ENCODE data around the gene ATP9B.

ATP9B gene

DNA sequence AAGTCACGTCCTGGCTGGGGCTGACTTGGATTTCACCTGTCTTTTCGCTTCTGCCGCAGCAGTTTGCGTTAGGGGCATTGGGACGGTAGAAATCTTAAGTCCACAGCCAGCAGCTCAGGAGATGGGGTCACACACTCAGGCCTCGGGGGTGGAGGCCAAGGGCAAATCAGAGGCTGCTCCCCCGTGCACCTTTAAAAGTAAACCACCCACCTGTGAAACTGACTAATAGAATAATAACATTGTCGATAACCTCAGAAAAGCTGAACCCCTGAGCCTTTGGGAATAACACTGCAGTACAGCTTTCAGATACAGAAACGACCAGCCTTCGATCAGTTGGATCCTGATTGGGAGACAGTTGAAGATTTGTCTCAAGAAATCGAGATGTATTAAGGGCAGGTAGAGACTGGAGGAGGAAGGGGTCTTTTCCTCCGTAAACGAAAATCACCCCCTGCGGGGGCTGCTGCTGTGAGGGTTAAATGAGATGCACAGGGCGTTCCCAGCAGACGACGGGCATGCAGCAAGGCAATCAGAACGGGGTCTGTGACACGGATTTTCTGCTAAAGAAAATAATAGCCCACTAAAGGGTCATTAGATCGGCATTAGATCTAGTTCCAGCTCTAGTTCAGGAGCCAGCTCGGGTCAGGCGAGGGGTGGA lies 310.2 kb downstream of the ATP9B start:
- no peak for DNase-seq (ENCODE audit: low read depth in 2 of 2)

DNA sequence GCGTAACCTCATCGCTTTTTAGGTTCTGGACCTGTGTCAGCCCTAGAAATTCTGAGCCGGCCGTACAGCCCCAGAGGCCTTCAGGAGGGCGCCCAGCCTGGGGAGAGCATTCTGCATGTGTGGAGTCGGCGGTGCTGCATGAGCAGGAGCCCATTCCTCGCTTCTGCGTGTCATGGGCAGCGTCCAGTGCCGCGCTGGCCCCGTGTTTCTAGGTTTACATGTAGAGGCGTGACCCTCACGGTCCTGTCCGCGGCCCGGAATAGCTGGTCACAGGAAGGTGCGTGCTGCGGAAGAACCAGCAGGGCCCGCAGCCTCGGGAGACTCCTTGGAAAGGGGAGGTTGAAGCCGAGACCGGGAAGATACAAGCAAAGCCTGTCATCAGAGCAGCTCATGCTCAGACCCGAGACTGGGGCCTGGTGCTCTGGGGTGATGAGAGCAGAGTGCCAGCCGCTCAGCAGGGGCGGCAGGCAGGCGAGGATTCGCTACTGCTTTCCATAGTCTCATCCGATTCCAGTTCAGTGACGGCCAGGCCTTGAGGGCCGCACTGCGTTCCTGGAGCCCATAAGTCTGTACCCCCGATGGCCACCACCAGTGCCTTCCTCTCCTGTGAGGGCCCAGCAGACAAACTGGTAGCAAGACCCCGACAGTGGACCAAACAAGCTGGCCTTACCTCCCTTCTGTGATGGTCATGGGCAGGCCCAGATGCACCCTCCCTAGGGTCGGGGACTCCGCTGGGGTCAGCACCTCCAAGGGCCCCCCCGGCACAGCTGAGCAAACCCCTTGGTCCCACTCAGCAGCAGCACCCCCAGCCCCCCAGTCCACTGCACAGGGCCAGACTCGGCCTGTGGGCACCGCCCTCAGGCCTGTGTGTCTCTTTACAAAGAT lies 311.0 kb downstream of the ATP9B start:
- DNase-seq (ENCODE audit: low read depth in 2 of 2) = no peak

DNA sequence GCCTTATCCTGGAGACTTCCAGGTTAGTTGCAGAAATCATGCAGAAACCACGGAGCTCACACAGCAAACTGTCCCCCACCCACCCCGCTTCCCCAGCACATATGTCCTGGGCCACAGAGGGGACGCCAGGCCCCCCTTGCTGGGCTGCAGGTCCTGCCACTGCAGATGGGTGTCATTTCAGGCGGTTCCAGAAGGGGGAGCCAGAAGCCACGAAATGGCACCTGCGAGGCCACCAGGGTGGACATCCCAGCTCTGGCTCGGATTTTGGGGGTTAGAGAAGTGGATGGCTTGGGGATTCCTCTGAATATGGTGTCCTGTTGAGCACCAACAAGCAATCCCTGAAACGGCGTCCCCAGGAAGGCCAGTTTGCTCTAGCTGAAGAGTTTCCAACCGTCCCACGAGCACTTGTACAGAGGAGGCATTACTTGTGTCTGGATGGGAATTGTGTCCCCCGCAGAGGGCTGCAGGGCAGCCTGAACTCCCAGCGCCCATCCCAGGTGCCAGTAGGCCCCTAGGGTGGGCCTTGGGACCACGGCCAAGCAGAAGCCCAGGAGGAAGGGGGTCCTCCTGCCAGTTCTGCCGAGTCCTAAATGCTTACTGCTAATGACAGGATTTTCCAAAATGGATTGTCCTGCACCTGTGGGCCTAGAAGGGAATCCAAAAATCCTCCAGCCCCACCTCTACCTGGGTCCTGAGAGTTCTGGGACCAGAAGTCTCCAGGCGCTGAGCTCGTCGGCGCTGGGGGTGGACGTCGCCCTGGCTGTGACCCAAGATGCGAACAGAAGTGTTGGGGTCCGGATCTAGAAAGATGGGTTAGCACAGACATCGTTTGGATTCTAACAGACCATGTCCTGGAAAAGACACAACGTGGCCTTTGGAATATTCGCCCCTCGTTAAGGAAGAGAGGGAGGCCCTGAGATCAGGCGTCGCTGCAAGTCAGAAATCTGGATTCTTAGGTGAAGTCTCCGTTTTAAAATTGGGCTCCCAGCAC lies 311.9 kb downstream of the ATP9B start:
- DNase-seq (ENCODE audit: low read depth in 2 of 2) = no peak

DNA sequence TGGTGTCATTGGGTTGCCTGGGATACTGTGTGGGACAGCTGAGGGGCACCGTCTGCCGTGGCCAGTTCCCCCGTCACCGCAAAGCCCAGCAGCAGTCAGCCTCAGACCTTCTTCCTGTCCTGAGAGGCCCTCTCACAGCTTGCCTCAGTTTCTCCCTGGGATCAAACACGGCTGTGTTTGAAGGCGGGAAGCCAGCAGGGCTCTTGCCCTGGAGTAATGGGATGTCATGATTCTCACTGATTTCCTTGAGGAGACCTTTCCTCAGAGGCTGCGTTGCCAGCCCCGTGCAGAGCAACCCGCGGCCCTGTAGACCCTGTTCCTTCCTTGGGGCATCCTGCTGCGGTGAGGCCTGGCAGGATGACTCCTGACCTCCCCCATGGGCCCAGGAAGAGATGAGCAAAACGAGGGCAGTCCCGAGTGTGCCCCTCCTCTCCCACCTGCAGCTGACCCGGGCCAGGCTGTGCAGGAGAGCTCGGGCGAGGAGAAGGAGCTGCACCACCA lies 312.7 kb downstream of the ATP9B start:
- DNase-seq (ENCODE audit: low read depth in 2 of 2) = no peak

DNA sequence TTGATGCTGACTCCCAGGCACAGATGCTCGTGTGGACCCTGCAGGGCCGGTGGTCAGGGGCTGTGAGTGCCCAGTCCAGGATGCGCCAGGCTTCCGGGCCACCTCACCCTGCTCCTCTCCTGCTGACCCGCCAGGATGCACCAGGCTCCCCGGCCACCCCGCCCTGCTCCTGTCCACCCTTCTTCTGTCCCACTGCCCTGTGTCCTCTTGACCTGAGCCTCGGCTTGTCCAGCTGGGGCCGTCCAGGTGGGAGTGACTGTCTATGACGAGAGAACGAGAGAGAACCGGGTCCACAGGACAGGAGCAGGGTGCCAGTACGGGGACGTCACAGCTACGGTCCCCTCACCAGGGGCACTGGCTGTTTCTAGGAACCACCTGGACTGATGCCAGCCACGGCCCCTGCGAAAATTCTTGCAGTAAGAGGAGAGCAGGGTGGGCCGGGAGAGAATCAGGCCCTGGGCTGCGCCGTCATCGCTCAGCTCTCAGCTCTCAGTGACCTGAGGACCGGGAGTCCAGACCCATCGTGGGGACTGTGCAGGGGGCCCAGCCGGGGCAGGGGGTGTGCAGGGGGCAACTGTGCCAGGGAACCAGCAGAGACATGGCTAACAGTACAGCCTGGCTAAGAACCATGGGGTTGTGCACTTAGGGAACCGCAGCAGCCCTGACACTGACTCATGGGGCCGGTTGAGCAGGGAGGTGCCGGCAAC lies 313.6 kb downstream of the ATP9B start:
- no peak for DNase-seq (ENCODE audit: low read depth in 2 of 2)

DNA sequence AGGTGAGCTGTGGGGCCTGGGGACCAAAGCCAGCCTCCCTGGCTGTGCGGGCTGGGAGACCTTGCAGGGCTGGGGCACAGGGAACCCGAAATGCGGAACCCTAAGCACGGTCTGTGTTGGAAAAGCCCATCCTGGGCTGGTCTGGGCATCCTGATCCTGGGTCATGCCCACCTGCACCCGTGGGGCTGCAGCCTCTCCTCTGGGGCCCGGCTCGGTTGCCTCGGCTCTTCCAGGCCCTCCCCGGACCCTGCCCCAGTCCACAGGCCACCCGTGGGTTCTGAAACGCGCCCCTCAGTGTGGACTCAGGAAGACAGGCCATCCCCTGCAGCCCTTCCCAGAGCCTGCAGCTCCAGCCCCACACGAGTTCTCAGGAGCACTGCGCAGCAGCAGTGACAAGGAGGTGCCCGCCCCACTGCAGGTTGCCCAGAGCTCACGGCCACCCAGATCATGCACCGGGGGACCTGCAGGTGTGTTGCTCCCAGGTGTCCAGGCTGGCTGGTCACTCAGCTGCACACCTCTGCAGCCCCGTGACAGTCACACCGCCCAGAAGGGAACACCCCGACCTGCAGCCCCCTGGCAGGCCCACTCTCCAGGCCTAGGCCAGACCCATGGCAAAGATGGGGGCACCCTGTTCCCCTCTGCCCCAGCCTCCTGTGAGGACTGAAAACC lies 314.3 kb downstream of the ATP9B start:
- DNase-seq (ENCODE audit: low read depth in 2 of 2) = no peak

DNA sequence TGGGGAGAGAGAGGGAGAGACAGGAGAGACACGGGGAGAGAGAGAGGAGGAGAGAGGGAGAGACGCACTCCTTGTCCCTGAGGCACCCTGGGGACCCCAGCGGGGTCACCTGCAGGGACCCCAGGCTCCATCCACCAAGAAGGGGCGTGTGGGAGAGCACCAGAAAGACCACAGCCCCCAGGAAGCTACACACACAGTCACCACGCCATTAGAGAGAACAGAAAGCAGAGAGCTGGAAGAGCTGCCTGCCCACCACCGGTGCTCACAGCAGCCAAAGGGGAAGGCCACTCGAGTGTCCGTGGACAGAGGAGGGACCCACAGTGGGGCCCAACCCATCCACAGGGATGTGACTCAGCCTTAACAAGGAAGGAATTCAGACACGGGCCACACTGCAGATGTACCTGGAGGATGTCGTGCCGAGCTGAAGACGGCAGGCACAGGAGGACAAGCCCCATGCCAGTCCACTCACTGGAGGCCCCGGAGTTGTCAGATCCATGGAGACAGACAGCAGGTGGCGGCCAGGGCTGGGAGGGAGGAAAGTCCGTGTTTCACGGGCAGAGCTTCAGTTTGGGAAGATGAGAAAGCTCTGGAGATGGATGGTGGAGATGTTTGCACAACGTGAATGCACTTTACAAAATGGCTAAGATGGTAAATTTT lies 315.1 kb downstream of the ATP9B start:
- DNase-seq (ENCODE audit: low read depth in 2 of 2) = no peak

DNA sequence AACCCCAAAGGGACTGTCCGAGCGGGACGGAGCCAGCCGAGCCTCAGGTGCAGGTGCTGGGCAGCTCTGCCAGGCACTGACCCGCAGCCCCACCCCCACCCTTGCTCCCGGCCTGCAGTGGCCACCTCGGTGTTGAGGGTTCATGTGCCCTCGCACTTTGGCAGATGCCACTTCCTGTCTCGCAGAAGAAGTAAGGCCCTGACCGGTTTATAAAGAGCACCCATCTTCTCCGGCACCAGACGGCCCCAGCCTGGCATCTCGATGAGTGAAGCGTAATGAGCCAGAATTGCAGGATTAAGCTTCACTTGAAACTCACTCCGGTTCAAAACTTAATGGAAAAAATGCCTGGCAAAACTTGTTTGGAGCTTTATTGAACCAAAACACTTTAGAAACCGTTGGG lies 315.6 kb downstream of the ATP9B start:
- no peak for DNase-seq (ENCODE audit: low read depth in 2 of 2)

DNA sequence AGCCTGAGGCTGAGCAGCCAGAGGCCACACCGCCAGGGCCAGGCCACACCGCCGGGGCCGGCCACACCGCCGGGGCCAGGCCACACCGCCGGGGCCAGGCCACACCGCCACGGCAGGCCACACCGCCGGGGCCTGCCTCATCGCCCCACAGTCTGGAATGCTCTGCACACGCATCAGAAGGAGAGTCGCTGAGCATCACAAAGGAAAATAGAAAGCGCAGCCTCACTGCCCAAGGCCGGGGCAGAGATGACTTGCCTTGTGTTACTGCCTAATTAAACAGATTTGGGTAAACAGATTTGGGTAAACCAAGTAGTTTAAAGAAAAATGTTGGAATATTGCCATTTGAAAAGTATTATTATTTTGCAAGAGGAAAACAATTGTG lies 316.1 kb downstream of the ATP9B start:
- no peak for DNase-seq (ENCODE audit: low read depth in 2 of 2)

DNA sequence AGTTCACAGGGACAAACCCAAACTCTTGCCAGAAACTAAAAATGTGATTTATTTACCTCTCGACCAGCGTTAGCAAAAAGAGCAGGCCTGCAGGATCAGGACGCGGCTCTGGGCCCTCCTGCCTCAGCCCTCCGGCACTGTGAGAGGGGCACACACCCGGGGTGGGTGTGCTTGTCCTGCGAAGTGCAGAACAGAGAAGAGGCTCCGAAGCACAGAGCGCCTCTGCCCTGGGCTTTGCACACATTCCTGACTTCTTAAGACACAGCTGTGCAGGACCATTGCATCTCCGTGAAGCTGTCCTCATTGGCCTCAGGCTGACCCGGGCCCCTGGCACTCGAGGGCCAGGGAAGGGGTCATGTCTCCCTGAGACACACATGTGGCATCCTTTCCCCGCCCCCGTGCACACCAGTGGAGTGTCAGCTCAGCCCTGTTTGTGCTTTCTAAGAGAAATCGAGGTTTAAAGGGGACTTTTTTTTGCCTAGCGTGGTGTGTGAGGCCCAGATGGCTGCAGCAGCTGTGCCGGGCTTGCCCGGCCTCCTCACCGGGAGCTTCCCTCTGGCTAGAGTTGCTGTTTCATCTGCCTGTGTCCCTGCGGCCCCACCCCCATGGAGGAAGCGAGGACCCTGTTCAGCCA lies 316.6 kb downstream of the ATP9B start:
- no peak for DNase-seq (ENCODE audit: low read depth in 2 of 2)

DNA sequence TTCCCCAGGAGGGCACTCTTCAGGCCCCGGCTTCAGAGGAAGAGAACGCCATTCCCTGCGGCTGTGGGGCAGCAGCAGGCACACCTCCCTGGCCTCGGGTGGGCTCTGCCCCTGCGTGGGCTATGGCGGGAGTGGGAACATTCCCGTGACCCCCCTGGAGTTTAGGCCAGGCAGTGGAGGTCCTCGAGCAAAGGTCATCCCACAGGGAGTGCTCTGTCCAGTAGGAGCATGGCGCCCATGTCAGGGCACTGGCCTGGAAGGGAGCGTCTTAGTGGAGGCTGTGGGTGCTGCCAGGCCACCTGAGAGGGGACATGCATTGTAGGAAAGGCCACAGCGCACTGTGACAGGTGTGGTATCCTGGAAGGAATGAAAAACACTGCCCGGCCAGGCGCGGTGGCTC lies 317.4 kb downstream of the ATP9B start:
- no peak for DNase-seq (ENCODE audit: low read depth in 2 of 2)

DNA sequence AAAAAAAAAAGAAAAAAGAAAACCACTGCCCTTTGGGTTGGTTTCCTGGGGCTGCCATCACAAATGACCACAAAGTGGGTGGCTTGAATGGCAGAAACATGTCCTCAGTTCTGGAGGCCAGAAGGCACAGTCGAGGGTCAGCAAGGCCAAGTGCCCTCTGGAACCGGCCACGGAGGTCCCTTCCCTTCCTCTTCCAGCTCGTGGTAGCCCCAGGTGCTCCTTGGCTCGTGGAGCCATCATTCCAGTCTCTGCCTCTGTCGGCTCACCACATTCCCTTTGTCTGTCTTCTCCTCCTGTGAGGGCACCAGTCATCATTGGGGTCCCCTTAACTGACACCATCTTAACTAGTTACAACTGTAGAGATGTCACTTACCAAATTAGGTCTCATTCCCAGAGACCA lies 318.0 kb downstream of the ATP9B start:
- no peak for DNase-seq (ENCODE audit: low read depth in 2 of 2)

DNA sequence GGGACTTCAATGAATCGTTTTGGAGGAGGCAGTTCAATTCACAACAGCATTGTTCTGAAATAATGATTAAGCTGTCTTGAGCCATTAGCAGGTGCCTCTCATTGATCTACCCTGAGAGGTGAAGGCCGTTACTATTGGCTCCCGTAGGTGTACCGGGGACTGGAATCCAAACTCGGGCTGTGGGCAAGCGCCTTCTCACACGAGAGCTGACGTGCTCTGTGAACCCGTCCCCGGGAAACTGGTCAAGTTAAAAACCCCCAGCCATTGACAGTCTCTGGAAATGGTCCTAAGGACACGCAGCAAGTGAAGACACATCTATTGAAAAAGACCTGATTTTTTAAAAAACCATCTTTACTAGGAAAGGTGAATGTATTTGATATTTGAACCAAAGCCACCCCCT lies 318.4 kb downstream of the ATP9B start:
- no peak for DNase-seq (ENCODE audit: low read depth in 2 of 2)

DNA sequence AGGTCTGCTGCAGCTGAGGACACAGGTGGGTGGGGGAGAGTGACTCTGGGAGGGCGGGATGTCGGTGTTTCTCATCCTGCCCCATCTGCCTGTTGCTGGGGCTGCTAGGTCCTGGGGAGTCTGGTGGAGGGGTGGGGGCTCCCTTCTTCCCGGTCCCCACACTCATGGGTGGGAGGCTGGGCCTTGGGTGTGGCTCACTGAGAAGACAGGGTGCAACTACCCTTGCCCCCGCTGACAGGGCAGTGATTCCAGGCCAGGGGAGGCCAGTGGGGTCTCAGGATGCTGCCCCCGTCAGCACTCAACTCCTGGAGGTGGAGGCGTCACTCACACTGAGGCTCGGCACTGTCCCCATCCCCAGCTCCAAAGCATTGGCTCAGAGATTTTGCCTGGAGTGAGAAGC lies 318.8 kb downstream of the ATP9B start:
- DNase-seq (ENCODE audit: low read depth in 2 of 2) = no peak

DNA sequence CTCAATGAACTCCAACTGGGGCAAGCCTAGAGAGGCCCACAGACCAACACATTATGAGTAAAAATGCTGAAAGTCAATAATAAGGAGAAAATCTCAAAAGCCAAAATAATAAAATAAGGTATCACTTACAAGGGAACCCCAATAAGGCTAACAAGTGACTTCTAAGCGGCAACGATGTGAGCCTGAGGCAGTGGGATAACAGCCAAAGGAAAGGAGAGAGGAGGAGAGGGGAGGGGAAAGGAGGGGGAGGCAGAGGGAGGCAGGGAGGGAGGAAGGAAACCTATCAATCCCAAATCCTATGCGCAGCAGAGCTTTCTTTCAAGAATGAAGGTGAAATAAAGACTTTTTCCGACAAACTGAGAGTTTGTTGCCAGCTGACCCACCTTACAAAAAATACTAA lies 320.5 kb downstream of the ATP9B start:
- no peak for DNase-seq (ENCODE audit: low read depth in 2 of 2)

DNA sequence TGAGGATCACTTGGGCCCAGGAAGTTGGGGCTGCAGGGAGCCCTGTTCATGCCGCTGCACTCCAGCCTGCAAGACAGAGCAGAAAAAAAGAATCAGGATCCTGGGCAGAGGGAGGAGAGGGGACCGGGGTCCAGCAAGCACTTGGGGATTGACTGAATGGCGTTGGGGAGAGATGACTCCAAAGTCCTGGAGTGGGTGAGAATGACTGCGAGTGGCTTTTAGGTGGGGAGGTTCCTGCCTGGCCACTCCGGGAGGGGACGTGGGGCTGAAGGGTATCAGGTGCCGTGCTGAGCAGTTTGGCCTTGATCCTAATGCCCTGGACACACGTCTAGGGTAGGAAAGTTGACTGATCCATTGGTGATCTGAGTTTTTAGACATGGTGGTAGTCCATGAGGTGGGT lies 323.0 kb downstream of the ATP9B start:
- no peak for DNase-seq (ENCODE audit: low read depth in 2 of 2)

DNA sequence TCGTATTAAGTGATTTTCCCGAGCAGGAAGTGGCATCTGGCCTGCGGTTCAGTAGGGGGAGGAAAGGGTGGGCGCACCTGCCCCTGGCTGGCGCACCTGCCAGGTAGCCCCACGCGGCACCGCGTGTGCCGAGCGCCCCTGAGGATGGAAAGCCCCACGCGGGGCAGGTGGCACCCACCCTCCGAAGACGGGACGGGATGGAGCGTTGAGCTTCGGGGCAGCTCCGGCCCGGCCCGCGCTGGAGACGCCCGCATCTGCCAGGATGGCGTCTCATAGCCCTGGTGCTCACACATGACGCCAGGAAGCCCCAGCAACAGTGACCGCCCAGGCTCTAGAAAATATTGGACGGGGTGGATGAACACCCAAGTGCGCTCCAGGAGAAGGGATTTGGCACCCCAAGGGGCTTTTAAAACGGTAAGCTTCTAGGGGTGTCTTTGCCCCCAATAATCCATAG lies 324.0 kb downstream of the ATP9B start:
- no peak for DNase-seq (ENCODE audit: low read depth in 2 of 2)

DNA sequence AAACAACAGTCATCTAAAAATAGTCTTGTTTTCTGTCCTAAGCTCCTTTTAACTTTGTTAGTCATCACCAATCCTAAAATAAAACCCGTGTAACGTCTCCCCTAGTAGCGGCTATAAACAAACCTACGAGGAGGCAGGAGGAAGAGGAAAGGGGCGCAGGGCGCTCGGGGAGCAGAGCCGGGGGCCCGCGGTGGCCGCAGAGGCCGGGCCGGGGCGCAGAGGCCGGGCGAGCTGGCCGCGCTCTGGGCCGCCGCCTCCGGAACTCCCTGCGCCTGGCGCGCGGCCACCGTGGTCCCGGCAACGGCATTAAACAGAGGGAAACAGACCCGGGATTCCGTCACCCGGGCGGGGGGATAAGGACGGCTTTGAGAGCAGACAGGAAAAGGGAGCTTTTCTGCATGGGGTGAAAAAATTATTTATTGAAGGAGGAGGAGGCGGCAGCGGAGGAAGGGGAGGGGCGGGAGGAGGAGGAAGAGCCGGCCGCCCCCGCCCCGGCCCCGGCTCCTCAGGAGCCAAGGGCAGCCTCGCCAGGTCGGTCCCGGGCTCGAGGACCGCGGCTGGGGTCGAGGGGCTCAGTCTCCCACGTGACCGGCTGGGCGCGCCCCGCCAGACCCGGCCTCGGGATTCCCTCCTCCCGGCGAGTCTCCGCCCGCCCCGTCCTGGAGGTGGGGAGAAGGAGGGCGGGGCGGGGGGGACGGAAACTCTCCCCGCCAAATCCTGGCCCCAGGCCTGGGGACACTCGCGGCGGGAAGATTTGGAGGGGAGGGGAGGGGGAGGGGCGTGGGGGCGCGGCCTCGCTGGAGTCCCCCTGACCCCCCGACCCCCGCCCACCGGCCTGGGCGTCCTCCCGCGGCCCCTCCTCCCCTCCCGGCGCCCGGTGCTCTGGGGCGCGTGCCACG lies 324.7 kb downstream of the ATP9B start:
- DNase-seq (ENCODE audit: low read depth in 2 of 2) = peak in 1 of 2 donors; percentile 35

Measured in stimulated activated CD8-positive, alpha-beta memory T cell treated with anti-CD3 and anti-CD28 coated beads, Interleukin-7, amount 100 ng/mL, for 4 hours (primary cell).